Measurements from ENCODE around the gene GPR78. TPM values are rescaled to one million over a fixed set of nuclear protein-coding genes. Genes with fewer than 3 reads are reported as not detected.

GPR78 gene
- total and polyA plus RNA-seq, 7 donors: 0.04 to 0.28 TPM; not detected in 5

DNA sequence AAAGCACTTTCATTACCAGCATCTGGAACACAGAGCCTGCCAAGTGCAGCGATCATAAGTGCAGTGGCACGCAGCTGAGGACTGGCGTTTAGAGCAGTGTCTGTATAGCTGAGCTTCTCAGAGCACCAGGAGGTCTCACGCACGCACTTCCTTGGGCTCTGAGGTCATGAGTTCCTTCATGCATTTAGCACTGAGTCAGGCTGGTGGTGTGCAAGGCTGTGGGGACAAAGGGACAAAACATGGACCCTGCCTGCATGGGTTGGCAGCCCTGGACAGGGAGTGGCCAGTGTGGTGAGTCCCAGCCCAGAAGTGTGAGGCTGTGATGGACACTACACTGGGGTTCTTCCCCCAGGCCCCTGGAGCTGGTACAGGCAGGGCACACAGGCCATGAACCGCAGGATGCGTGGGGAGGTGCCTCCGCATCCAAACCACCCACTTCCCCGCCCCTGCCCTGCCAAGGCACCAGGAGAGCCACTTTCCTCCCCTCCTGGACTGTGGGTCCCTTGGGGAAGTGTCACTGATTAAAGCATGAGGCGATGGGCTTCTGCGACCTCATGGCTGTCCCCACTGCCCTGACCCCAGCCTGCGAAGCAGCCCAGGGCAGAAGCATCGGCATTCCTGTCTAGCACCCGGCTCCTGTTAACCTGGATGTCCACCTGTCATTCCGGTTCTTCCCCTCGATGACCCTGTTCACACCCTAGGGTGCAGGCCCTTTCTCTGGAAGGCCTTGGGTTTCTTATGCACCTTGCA, 37.2 kb upstream of the GPR78 start:
- Histone ChIP-seq H3K9me3 (no peaks in the 10 kb centered on the region), H3K36me3 (no peaks in the 10 kb centered on the region), H3K27me3 (no peaks in the 10 kb centered on the region), H3K4me3 (no peak overlapping the region), H3K4me1 (no peaks in the 10 kb centered on the region), H3K27ac (no peak overlapping the region)
- peak; percentile 37 for DNase-seq
- TF ChIP-seq EP300 (IDR thresholded peaks at IDR 0.05): no peak
- no peak for TF ChIP-seq POLR2A (IDR thresholded peaks at IDR 0.05)
- TF ChIP-seq POLR2AphosphoS5 (IDR thresholded peaks at IDR 0.05): no peak
- TF ChIP-seq, protein P1, sequence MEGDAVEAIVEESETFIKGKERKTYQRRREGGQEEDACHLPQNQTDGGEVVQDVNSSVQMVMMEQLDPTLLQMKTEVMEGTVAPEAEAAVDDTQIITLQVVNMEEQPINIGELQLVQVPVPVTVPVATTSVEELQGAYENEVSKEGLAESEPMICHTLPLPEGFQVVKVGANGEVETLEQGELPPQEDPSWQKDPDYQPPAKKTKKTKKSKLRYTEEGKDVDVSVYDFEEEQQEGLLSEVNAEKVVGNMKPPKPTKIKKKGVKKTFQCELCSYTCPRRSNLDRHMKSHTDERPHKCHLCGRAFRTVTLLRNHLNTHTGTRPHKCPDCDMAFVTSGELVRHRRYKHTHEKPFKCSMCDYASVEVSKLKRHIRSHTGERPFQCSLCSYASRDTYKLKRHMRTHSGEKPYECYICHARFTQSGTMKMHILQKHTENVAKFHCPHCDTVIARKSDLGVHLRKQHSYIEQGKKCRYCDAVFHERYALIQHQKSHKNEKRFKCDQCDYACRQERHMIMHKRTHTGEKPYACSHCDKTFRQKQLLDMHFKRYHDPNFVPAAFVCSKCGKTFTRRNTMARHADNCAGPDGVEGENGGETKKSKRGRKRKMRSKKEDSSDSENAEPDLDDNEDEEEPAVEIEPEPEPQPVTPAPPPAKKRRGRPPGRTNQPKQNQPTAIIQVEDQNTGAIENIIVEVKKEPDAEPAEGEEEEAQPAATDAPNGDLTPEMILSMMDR (IDR thresholded peaks at IDR 0.05): no peak
- WGBS, 2 donors: 85 to 89% methylated on average over 16 of the region's 16 CpGs
- intact Hi-C loops (cut with DNase I): no loop called here

DNA sequence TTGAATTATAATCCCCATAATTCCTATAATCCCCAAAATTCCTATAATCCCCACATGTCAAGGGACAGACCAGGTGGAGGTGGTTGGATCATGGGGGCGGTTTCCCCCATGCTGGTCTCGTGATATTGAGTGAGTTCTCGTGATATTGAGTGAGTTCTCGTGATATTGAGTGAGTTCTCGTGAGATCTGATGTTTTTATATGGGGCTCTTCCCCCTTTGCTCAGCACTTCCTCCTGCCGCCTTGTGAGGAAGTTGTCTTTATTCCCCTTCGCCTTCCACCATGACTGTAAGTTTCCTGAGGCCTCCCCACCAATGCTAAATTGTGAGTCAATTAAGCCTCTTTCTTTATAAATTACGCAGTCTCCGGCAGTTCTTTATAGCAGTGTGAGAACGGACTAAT, 36.6 kb upstream of the GPR78 start:
- H3K27ac ChIP-seq: no peak overlapping the region
- no peak for DNase-seq
- intact Hi-C loops (cut with DNase I): no loop called here
- TF ChIP-seq EP300 (IDR thresholded peaks at IDR 0.05): no peak
- TF ChIP-seq POLR2A (IDR thresholded peaks at IDR 0.05): no peak
- TF ChIP-seq, protein P1 (IDR thresholded peaks at IDR 0.05): no peak
- TF ChIP-seq POLR2AphosphoS5 (IDR thresholded peaks at IDR 0.05): no peak
- 85 to 90% methylated on average over 10 of the region's 10 CpGs for WGBS, 2 donors
- H3K27me3 ChIP-seq: no peaks in the 10 kb centered on the region
- no peaks in the 10 kb centered on the region for H3K9me3 ChIP-seq
- H3K4me1 ChIP-seq: no peaks in the 10 kb centered on the region
- no peak overlapping the region for H3K4me3 ChIP-seq
- H3K36me3 ChIP-seq: no peaks in the 10 kb centered on the region

DNA sequence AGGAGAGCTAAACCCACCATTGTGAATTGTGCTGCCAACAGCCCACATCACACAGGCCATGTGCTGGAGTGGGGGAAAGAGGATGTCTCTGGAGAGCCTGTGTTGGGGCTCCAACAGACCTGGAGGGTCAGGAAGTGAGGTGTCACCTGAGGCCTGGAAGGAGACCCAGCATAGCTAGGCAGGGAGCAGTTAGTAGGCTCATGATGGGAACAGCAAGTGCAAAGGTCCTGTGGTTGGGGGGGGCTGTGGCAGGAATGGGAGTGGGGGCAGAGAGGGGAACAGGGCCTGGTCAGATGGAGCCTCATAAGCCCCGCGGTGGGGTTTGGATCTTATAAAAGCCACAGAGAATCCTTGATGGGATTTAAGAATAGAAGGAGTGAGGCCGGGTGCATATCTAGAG, 35.9 kb upstream of the GPR78 start:
- H3K9me3 ChIP-seq: no peaks in the 10 kb centered on the region
- intact Hi-C loops (cut with DNase I): no loop called here
- WGBS, 2 donors: 94 to 97% methylated on average over 3 of the region's 3 CpGs
- DNase-seq: peak; percentile 40
- no peaks in the 10 kb centered on the region for H3K4me1 ChIP-seq
- TF ChIP-seq POLR2AphosphoS5 (IDR thresholded peaks at IDR 0.05) (no peak), EP300 (IDR thresholded peaks at IDR 0.05) (no peak), POLR2A (IDR thresholded peaks at IDR 0.05) (no peak)
- TF ChIP-seq, protein P1 (IDR thresholded peaks at IDR 0.05): no peak
- H3K4me3 ChIP-seq: no peak overlapping the region
- no peak overlapping the region for H3K27ac ChIP-seq
- H3K27me3 ChIP-seq: no peaks in the 10 kb centered on the region
- no peaks in the 10 kb centered on the region for H3K36me3 ChIP-seq

DNA sequence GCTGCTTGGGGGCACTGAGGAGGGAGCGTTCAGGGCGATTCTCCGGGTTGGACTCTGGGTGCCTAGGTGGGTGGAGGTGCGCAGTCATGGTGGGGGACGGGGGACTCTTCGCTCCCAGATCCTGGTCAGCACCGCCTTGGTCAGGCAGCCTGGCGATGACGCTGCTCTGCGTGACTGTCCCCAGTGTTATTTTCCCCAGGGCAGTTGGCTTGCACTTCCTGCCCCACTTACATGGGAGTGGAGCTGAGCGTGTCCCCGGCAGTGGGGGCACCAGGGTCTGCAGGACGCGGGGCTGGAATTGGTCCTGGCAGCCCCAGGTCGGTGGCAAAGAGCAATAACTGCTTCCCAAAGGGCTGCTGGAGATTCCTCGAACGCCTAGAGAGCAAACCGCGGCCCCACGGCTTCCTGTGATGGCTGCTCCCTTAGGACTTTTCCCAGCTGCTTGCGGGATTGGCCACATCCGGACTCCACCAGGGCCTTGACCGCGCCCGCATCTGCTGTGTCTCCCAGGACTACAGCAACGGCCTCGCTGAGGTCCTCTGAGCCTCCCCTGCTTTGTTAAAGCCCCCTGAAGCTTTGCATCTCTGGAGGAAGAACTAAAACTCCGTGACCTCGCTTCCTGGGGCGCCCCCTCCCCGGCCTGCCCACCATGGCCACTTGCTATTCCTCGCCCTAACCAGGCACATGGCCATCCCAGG, 35.3 kb upstream of the GPR78 start:
- peak; percentile 57 for DNase-seq
- Histone ChIP-seq H3K27ac (no peak overlapping the region), H3K4me1 (no peaks in the 10 kb centered on the region), H3K9me3 (no peaks in the 10 kb centered on the region), H3K4me3 (no peak overlapping the region), H3K36me3 (no peaks in the 10 kb centered on the region), H3K27me3 (no peaks in the 10 kb centered on the region)
- TF ChIP-seq POLR2AphosphoS5 (IDR thresholded peaks at IDR 0.05) (no peak), EP300 (IDR thresholded peaks at IDR 0.05) (no peak), POLR2A (IDR thresholded peaks at IDR 0.05) (no peak)
- TF ChIP-seq, protein P1 (IDR thresholded peaks at IDR 0.05): no peak
- intact Hi-C loops (cut with DNase I): no loop called here
- 80 to 81% methylated on average over 32 of the region's 32 CpGs for WGBS, 2 donors

Measured in sigmoid colon (tissue), 7 donors.